Uterus (tissue), 4 donors: Measurements from ENCODE around the gene PEX11B. TPM values are rescaled to one million over a fixed set of nuclear protein-coding genes. Genes with fewer than 3 reads are reported as not detected.

ENCODE experiments used
- DNase-seq, 2 donors: peaks; one replicate each; pipeline ENCODE4 v3.0.0-alpha.2; 2019 to 2020
- H3K27ac ChIP-seq, 2 donors: fragments of 200-600 bp; sonication (generic); 1 replicate in 1 of 2; 2 replicates in 1 of 2; pipeline ENCODE4 v1.5.1; 2016 to 2018
- H3K27me3 ChIP-seq, 2 donors: fragments of 200-600 bp; sonication (generic); one replicate each; pipeline ENCODE4 v1.5.1; 2018 to 2019; ENCODE audit warnings: control low read depth in 1 of 2
- H3K36me3 ChIP-seq, 2 donors: fragments of 200-600 bp; sonication (generic); one replicate each; pipeline ENCODE4 v1.5.1; 2019; ENCODE audit warnings: control low read depth in 1 of 2
- H3K4me1 ChIP-seq, 2 donors: fragments of 200-600 bp; sonication (generic); one replicate each; pipeline ENCODE4 v1.5.1; 2018 to 2019; ENCODE audit warnings: control low read depth in 1 of 2
- H3K4me3 ChIP-seq, 2 donors: fragments of 200-600 bp; sonication (generic); 1 replicate in 1 of 2; 2 replicates in 1 of 2; pipeline ENCODE4 v1.5.1; 2018 to 2019; ENCODE audit warnings: mild to moderate bottlenecking in 1 of 2
- H3K9me3 ChIP-seq, 2 donors: fragments of 200-600 bp; sonication (generic); one replicate each; pipeline ENCODE4 v1.5.1; 2019; ENCODE audit warnings: control low read depth in 1 of 2
- CTCF ChIP-seq, 4 experiments: fragments of 200-600 bp in 2 of 4; fragments of 450-650 bp in 2 of 4; sonication (generic) in 2 of 4; IDR thresholded peaks; one replicate each; pipeline ENCODE4 v1.5.1; 2016 to 2019; ENCODE audit warnings: antibody characterized with exemption in 4 of 4, mild to moderate bottlenecking in 2 of 4, moderate library complexity in 1 of 4
- POLR2A ChIP-seq, 2 donors: fragments of 450-650 bp; IDR thresholded peaks; one replicate each; pipeline ENCODE4 v1.6.1; 2016; ENCODE audit warnings: antibody characterized with exemption in 2 of 2, mild to moderate bottlenecking in 1 of 2, moderate library complexity in 1 of 2
- intact Hi-C: fragments of 100-400 bp; cut with DNase I; formaldehyde crosslinking; loops from one replicate; pipeline ENCODE4 v1.15.1; 2023; ENCODE audit warnings: low total_unique reads
- total RNA-seq, 4 donors: library from RNA; depleted of rRNA in 3 of 4; stranded (reverse); fragments of >200 nt in 3 of 4; gene quantifications; one replicate each; pipeline versions ENCODE4 v1.1.0 to v1.2.4, GENCODE V29; 2014 to 2023
- donor health status: DM: yes; HTN: yes; CAD: no.

PEX11B gene
- total RNA-seq, 4 donors from 2014 or later = 26.1 to 46.3 (median 36.0) TPM

- TF ChIP-seq POLR2A (IDR thresholded peaks at IDR 0.05) = no peak
- no peak for TF ChIP-seq CTCF (IDR thresholded peaks at IDR 0.05)
- Histone ChIP-seq H3K36me3 (no peaks in the 10 kb centered on the region), H3K27ac (no peak overlapping the region), H3K9me3 (no peaks in the 10 kb centered on the region), H3K4me3 (no peak overlapping the region), H3K4me1 (peaks cover 0 to under 1% of the 10 kb centered on the region in 2 donors), H3K27me3 (no peaks in the 10 kb centered on the region)
- DNase-seq = no peak
- intact Hi-C loops = loop anchor here (10.0 kb wide), 1 partner anchor 117 kb away; no protein-coding TSS in a partner anchor
Measured at GRCh38 chr1:145897969-145898368, 20.5 kb downstream of the PEX11B start.

GRCh38 chr1:145895471-145895870 lies 23.0 kb downstream of the PEX11B start:
- no peaks in the 10 kb centered on the region for H3K27me3 ChIP-seq
- peaks cover 5 to 8% of the 10 kb centered on the region in 2 donors for H3K4me1 ChIP-seq
- no peak overlapping the region for H3K27ac ChIP-seq
- TF ChIP-seq POLR2A (IDR thresholded peaks at IDR 0.05) (no peak), CTCF (IDR thresholded peaks at IDR 0.05) (no peak)
- DNase-seq = no peak
- intact Hi-C loops = loop anchor here (10.0 kb wide), 1 partner anchor 119 kb away; no protein-coding TSS in a partner anchor
- H3K4me3 ChIP-seq = no peak overlapping the region
- no peaks in the 10 kb centered on the region for H3K36me3 ChIP-seq
- H3K9me3 ChIP-seq = no peaks in the 10 kb centered on the region

GRCh38 chr1:145893306-145894055 lies 25.0 kb downstream of the PEX11B start:
- H3K36me3 ChIP-seq = no peaks in the 10 kb centered on the region
- H3K4me3 ChIP-seq = no peak overlapping the region
- H3K27ac ChIP-seq = peak overlapping the region; percentile 95 to 96
- TF ChIP-seq CTCF (IDR thresholded peaks at IDR 0.05) (no peak), POLR2A (IDR thresholded peaks at IDR 0.05) (no peak)
- H3K9me3 ChIP-seq = no peaks in the 10 kb centered on the region
- intact Hi-C loops = loop anchor here (10.0 kb wide), 1 partner anchor 121 kb away; no protein-coding TSS in a partner anchor
- peaks cover 5 to 8% of the 10 kb centered on the region in 2 donors for H3K4me1 ChIP-seq
- no peak for DNase-seq
- H3K27me3 ChIP-seq = no peaks in the 10 kb centered on the region

- TF ChIP-seq POLR2A (IDR thresholded peaks at IDR 0.05) (no peak), CTCF (IDR thresholded peaks at IDR 0.05) (no peak)
- Histone ChIP-seq H3K36me3 (no peaks in the 10 kb centered on the region), H3K4me1 (peaks cover 5 to 8% of the 10 kb centered on the region in 2 donors), H3K27me3 (no peaks in the 10 kb centered on the region), H3K27ac (peak overlapping the region; percentile 95 to 96), H3K4me3 (no peak overlapping the region), H3K9me3 (no peaks in the 10 kb centered on the region)
- intact Hi-C loops = loop anchor here (10.0 kb wide), 1 partner anchor 122 kb away; no protein-coding TSS in a partner anchor
- peak; percentile 34 to 67 for DNase-seq
Measured at GRCh38 chr1:145892486-145893087, 25.9 kb downstream of the PEX11B start.
